Peyer's patch (tissue), 4 donors: ENCODE data around the gene USO1.

Experiments used
- CTCF ChIP-seq, 6 experiments: fragments of 450-650 bp in 4 of 6; fragments of 200-600 bp in 2 of 6; sonication (generic) in 1 of 6; IDR thresholded peaks; one replicate each; pipeline ENCODE4 v1.5.1; 2017 to 2019; ENCODE audit warnings: antibody characterized with exemption in 6 of 6, mild to moderate bottlenecking in 3 of 6, moderate library complexity in 1 of 6
- POLR2A ChIP-seq, 2 donors: fragments of 450-650 bp; IDR thresholded peaks; one replicate each; pipeline ENCODE4 v1.5.1; 2017; ENCODE audit warnings: antibody characterized with exemption in 2 of 2, mild to moderate bottlenecking in 2 of 2, moderate library complexity in 2 of 2

DNA sequence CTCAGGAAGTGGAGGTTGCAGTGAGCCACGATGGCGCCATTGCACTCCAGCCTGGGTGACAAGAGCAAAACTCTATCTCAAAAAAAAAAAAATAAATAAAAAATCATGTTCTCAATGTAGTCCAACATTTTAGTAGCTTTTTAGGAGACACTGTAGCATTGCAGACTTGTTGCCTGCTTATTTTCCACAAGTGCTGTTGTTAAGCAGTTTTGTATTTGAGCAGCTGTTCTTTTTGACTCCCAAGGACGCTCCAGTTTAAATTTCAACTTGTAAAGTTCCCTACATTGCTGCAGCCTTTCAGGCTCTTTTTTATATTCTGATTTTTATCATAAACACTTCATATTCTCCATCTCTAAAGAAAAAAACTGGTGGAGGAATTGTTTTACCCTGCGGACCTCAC is 94.7 kb downstream of the USO1 start:
- no peak for TF ChIP-seq CTCF (IDR thresholded peaks at IDR 0.05)
- TF ChIP-seq POLR2A (IDR thresholded peaks at IDR 0.05): no peak
